ENCODE results near the gene CENPO.

CENPO gene, protein sequence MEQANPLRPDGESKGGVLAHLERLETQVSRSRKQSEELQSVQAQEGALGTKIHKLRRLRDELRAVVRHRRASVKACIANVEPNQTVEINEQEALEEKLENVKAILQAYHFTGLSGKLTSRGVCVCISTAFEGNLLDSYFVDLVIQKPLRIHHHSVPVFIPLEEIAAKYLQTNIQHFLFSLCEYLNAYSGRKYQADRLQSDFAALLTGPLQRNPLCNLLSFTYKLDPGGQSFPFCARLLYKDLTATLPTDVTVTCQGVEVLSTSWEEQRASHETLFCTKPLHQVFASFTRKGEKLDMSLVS

GRCh38 chr2:24792874-24793760, at the start of gene CENPO, which contains the start of gene PTRHD1:
CENPO (plus strand) TSS chr2:24793425; CDS start chr2:24793920, 495 bp downstream.
PTRHD1 (minus strand) TSS chr2:24793391; CDS start chr2:24793377, 14 bp downstream.
- Histone ChIP-seq H3K4me1 (ENCODE audit: insufficient read depth, low read length) (peaks cover 25% of the 10 kb centered on the region), H3K9me3 (ENCODE audit: low read length) (peaks cover 10% of the 10 kb centered on the region), H3K27me3 (ENCODE audit: insufficient read depth, low read length) (no peaks in the 10 kb centered on the region), H2AFZ (ENCODE audit: low read depth, low read length) (peak within 1 kb of the TSS; percentile 65), H3K36me3 (ENCODE audit: insufficient read depth, low read length) (peaks cover 24% of the 10 kb centered on the region), H3K4me3 (ENCODE audit: low read length) (peak within 1 kb of the TSS; percentile 82)

DNA sequence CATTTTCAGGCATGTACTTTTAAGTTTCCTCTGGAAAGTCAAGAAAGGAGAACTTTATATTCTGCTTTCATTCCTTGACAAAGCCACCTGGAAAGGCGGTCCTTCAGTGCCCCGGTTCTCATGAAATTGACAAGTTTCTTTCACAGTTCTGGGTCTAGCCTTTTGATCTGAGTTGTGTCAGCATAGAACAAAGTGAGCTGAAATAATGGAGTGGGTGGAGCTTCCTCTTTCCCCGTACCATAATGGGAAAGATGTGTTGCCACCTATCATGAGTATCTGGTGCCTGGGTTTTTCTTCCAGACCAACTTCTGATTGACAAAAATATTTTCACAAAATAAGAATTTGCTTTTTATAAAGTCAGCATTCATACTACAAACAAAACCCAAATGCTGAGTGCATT, 49.3 kb upstream of the CENPO start:
- Histone ChIP-seq H3K27me3 (ENCODE audit: insufficient read depth, low read length) (no peaks in the 10 kb centered on the region), H3K36me3 (ENCODE audit: insufficient read depth, low read length) (peaks cover 42% of the 10 kb centered on the region), H3K4me1 (ENCODE audit: insufficient read depth, low read length) (peaks cover 8% of the 10 kb centered on the region), H3K4me3 (ENCODE audit: low read length) (no peak overlapping the region), H3K9me3 (ENCODE audit: low read length) (no peaks in the 10 kb centered on the region), H2AFZ (ENCODE audit: low read depth, low read length) (no peak overlapping the region)

DNA sequence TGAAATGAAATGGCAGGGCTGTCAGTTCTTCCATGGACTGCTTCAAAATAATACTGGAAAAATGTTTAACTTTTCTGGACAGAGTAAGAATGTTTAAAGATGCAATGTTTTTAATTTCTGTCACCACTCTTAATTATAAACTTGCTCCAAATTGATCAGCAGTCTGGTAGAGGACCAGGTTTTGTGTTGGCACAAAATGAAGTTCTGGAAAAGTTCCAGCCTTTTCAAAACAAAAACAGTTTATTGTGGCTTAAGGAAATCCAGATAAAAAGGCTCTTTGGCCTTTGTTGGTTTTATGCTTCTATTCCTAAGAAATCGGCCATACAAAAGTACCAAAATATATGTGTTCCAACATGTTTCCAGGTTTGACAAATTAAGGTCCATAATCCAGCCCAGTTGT, 48.9 kb upstream of the CENPO start:
- Histone ChIP-seq H3K9me3 (ENCODE audit: low read length) (no peaks in the 10 kb centered on the region), H3K36me3 (ENCODE audit: insufficient read depth, low read length) (peaks cover 39% of the 10 kb centered on the region), H3K4me1 (ENCODE audit: insufficient read depth, low read length) (peaks cover 8% of the 10 kb centered on the region), H2AFZ (ENCODE audit: low read depth, low read length) (no peak overlapping the region), H3K4me3 (ENCODE audit: low read length) (no peak overlapping the region), H3K27me3 (ENCODE audit: insufficient read depth, low read length) (no peaks in the 10 kb centered on the region)

GRCh38 chr2:24745825-24746224, 47.4 kb upstream of the CENPO start:
- no peaks in the 10 kb centered on the region for H3K27me3 ChIP-seq (ENCODE audit: insufficient read depth, low read length)

DNA sequence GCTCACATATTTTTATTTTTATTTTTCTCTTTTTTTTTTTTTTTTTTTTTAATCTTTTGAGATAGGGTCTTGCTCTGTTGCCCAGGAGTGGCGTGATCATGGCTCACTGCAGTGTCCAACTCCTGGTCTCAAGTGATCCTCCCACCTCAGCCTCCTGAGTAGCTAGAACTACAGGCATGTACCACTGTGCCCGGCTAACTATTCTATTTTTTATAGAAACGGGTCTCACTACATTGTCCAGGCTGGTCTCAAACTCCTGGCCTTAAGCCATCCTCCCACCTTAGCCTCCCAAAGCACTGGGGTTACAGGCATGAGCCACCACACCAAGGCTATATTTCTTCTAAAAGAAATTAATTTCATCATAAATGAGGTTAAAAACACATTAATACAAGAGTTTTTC, 45.9 kb upstream of the CENPO start:
- Histone ChIP-seq H3K4me3 (ENCODE audit: low read length) (no peak overlapping the region), H3K27me3 (ENCODE audit: insufficient read depth, low read length) (no peaks in the 10 kb centered on the region), H3K36me3 (ENCODE audit: insufficient read depth, low read length) (peaks cover 30% of the 10 kb centered on the region), H3K4me1 (ENCODE audit: insufficient read depth, low read length) (peaks cover 8% of the 10 kb centered on the region), H3K9me3 (ENCODE audit: low read length) (no peaks in the 10 kb centered on the region), H2AFZ (ENCODE audit: low read depth, low read length) (no peak overlapping the region)

More at GRCh38 chr2:24745825-24746224, 47.4 kb upstream of the CENPO start:
- peaks cover 31% of the 10 kb centered on the region for H3K36me3 ChIP-seq (ENCODE audit: insufficient read depth, low read length)
- peaks cover 8% of the 10 kb centered on the region for H3K4me1 ChIP-seq (ENCODE audit: insufficient read depth, low read length)
- no peaks in the 10 kb centered on the region for H3K9me3 ChIP-seq (ENCODE audit: low read length)
- H3K4me3 ChIP-seq (ENCODE audit: low read length), result no peak overlapping the region
- no peak overlapping the region for H2AFZ ChIP-seq (ENCODE audit: low read depth, low read length)

DNA sequence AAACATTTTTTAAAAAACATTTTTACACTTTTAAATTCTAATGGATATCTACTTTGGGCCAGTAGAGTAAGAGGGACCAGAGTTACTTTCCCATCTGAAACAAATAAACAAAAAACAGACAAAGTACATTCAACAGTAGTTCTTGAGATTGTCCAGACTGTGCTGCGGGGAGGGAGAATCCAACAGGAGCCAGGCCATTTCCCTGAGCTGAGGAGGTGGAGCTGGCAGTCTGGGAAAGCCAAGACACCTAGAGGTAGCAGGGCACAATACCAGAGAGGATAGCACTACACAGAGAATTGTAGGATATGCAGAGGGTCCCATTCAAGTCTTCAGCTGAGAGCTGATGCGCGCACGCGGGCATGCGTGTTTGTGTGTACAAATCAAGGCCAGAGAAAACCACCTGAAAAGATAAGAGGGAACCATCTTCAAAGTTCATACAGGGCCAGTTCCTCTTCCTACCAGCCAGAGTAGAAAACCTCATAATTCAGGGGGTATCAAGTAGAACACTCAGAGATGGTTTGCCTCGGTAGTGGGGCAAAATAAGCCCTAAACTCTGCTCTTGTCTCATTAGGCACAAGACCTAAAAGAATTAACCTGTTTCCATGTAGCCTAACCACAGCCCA, 44.0 kb upstream of the CENPO start:
- H3K27me3 ChIP-seq (ENCODE audit: insufficient read depth, low read length), result no peaks in the 10 kb centered on the region
- no peaks in the 10 kb centered on the region for H3K9me3 ChIP-seq (ENCODE audit: low read length)
- peaks cover 44% of the 10 kb centered on the region for H3K36me3 ChIP-seq (ENCODE audit: insufficient read depth, low read length)
- H2AFZ ChIP-seq (ENCODE audit: low read depth, low read length), result no peak overlapping the region
- no peak overlapping the region for H3K4me3 ChIP-seq (ENCODE audit: low read length)
- peaks cover under 1% of the 10 kb centered on the region for H3K4me1 ChIP-seq (ENCODE audit: insufficient read depth, low read length)

GRCh38 chr2:24754985-24755705, 38.1 kb upstream of the CENPO start:
- no peak overlapping the region for H2AFZ ChIP-seq (ENCODE audit: low read depth, low read length)
- no peaks in the 10 kb centered on the region for H3K27me3 ChIP-seq (ENCODE audit: insufficient read depth, low read length)
- H3K36me3 ChIP-seq (ENCODE audit: insufficient read depth, low read length), result peaks cover 67% of the 10 kb centered on the region
- H3K4me3 ChIP-seq (ENCODE audit: low read length), result no peak overlapping the region
- no peaks in the 10 kb centered on the region for H3K9me3 ChIP-seq (ENCODE audit: low read length)
- H3K4me1 ChIP-seq (ENCODE audit: insufficient read depth, low read length), result no peaks in the 10 kb centered on the region

- Histone ChIP-seq H3K4me3 (ENCODE audit: low read length) (no peak overlapping the region), H3K27me3 (ENCODE audit: insufficient read depth, low read length) (no peaks in the 10 kb centered on the region), H3K36me3 (ENCODE audit: insufficient read depth, low read length) (peaks cover 74% of the 10 kb centered on the region), H3K4me1 (ENCODE audit: insufficient read depth, low read length) (no peaks in the 10 kb centered on the region), H2AFZ (ENCODE audit: low read depth, low read length) (no peak overlapping the region), H3K9me3 (ENCODE audit: low read length) (no peaks in the 10 kb centered on the region)
Measured at GRCh38 chr2:24756789-24757188, 36.4 kb upstream of the CENPO start.

- Histone ChIP-seq H3K4me3 (ENCODE audit: low read length) (no peak overlapping the region), H3K4me1 (ENCODE audit: insufficient read depth, low read length) (no peaks in the 10 kb centered on the region), H3K36me3 (ENCODE audit: insufficient read depth, low read length) (peaks cover 70% of the 10 kb centered on the region), H2AFZ (ENCODE audit: low read depth, low read length) (no peak overlapping the region), H3K27me3 (ENCODE audit: insufficient read depth, low read length) (no peaks in the 10 kb centered on the region), H3K9me3 (ENCODE audit: low read length) (peaks cover 3% of the 10 kb centered on the region)
Measured at GRCh38 chr2:24761866-24762265, 31.4 kb upstream of the CENPO start.

DNA sequence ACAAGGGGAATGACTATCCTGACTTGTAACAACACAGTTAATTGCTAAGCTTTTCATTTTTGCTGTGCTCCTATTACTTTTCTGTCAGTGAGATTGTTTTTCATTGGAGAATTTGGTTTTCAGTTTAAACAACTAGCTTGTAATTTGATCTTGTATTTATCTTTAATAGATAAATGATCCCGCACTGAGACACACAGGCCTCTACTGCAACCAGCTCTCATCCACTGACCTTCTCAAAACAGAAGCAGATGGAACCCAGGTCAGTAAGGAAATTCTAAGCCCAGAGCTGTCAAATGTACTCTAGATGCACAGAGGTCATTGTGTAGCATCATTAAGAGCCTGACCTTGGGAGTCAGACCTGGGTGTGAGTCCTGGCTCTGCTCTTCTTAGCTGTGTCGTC, 30.7 kb upstream of the CENPO start:
- Histone ChIP-seq H3K4me3 (ENCODE audit: low read length) (no peak overlapping the region), H3K4me1 (ENCODE audit: insufficient read depth, low read length) (no peaks in the 10 kb centered on the region), H3K9me3 (ENCODE audit: low read length) (peaks cover 3% of the 10 kb centered on the region), H3K27me3 (ENCODE audit: insufficient read depth, low read length) (no peaks in the 10 kb centered on the region), H2AFZ (ENCODE audit: low read depth, low read length) (no peak overlapping the region), H3K36me3 (ENCODE audit: insufficient read depth, low read length) (peaks cover 66% of the 10 kb centered on the region)

GRCh38 chr2:24763843-24764242, 29.4 kb upstream of the CENPO start:
- no peak overlapping the region for H3K4me3 ChIP-seq (ENCODE audit: low read length)
- no peak overlapping the region for H2AFZ ChIP-seq (ENCODE audit: low read depth, low read length)
- H3K27me3 ChIP-seq (ENCODE audit: insufficient read depth, low read length), result no peaks in the 10 kb centered on the region
- no peaks in the 10 kb centered on the region for H3K4me1 ChIP-seq (ENCODE audit: insufficient read depth, low read length)
- H3K9me3 ChIP-seq (ENCODE audit: low read length), result peaks cover 3% of the 10 kb centered on the region
- peaks cover 67% of the 10 kb centered on the region for H3K36me3 ChIP-seq (ENCODE audit: insufficient read depth, low read length)

DNA sequence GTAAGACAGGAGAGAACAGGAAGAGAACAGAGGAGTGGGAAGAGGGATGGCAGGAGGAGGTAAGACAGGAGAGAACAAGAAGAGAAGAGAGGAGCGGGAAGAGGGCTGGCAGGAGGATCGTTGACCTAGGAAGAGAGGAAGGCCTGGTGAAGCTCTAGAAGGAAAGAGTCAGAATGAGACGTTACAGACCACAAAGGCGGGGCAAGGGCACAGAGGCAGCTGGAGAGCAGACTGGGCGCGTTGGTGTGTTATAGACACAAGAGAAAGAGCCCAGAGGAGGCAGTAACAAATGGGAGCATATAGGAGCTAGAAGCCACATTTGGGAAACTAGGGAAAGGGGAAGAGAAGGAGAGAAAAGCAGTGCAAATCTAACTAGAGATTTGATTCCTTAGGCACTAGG, 26.6 kb upstream of the CENPO start:
- peaks cover 66% of the 10 kb centered on the region for H3K36me3 ChIP-seq (ENCODE audit: insufficient read depth, low read length)

More for the DNA sequence above, 26.6 kb upstream of the CENPO start:
- H3K4me3 ChIP-seq (ENCODE audit: low read length), result no peak overlapping the region
- H3K4me1 ChIP-seq (ENCODE audit: insufficient read depth, low read length), result no peaks in the 10 kb centered on the region
- H3K27me3 ChIP-seq (ENCODE audit: insufficient read depth, low read length), result no peaks in the 10 kb centered on the region
- H2AFZ ChIP-seq (ENCODE audit: low read depth, low read length), result no peak overlapping the region
- peaks cover 3% of the 10 kb centered on the region for H3K9me3 ChIP-seq (ENCODE audit: low read length)

Data from neuron (in vitro differentiated cells).